Cerebellar nuclear complex (tissue), 1 donor: Measurements from ENCODE around the gene UBE2R2.

Experiments used
- DNase-seq, 2 experiments: peaks; one replicate each; lab custom pipeline; 2025; lab: John Stamatoyannopoulos, UW

UBE2R2 gene

GRCh38 chr9:33884856-33885701, 68.1 kb downstream of the UBE2R2 start:
- no peak for DNase-seq

GRCh38 chr9:33885948-33886347, 69.0 kb downstream of the UBE2R2 start:
- DNase-seq = no peak

GRCh38 chr9:33893861-33894260, 76.9 kb downstream of the UBE2R2 start:
- no peak for DNase-seq

- DNase-seq = no peak
Measured at GRCh38 chr9:33894316-33894715, 77.4 kb downstream of the UBE2R2 start.

GRCh38 chr9:33903157-33903780, 86.3 kb downstream of the UBE2R2 start:
- DNase-seq = no peak

- no peak for DNase-seq
Measured at GRCh38 chr9:33905137-33905536, 88.2 kb downstream of the UBE2R2 start.

GRCh38 chr9:33906769-33907168, 89.8 kb downstream of the UBE2R2 start:
- DNase-seq = no peak

GRCh38 chr9:33907347-33907746, 90.4 kb downstream of the UBE2R2 start:
- no peak for DNase-seq

- DNase-seq = no peak
Measured at GRCh38 chr9:33908114-33908513, 91.2 kb downstream of the UBE2R2 start.

- no peak for DNase-seq
Measured at GRCh38 chr9:33908749-33909148, 91.8 kb downstream of the UBE2R2 start.

GRCh38 chr9:33913541-33913940, 96.6 kb downstream of the UBE2R2 start:
- DNase-seq = no peak

- no peak for DNase-seq
Measured at GRCh38 chr9:33914887-33915628, 98.1 kb downstream of the UBE2R2 start.

GRCh38 chr9:33917036-33917435, 100.1 kb downstream of the UBE2R2 start:
- DNase-seq = no peak

- DNase-seq = no peak
Measured at GRCh38 chr9:33919276-33919897, 102.4 kb downstream of the UBE2R2 start.

GRCh38 chr9:33921967-33922895, 105.3 kb downstream of the UBE2R2 start:
- no peak for DNase-seq

GRCh38 chr9:33923079-33923478, 106.1 kb downstream of the UBE2R2 start:
- DNase-seq = no peak

- DNase-seq = no peak
Measured at GRCh38 chr9:33923998-33924701, 107.2 kb downstream of the UBE2R2 start.

GRCh38 chr9:33924978-33925797, 108.2 kb downstream of the UBE2R2 start:
- peak in 1 of 2 experiments; percentile 38 for DNase-seq

- DNase-seq = no peak
Measured at GRCh38 chr9:33926746-33927485, 110.0 kb downstream of the UBE2R2 start.
